Stimulated activated naive CD8-positive, alpha-beta T cell treated with anti-CD3 and anti-CD28 coated beads, Interleukin-15, Interleukin-2, amounts not matched to agents 100 ng/mL and 50 ng/mL, for 24 hours (primary cell): ENCODE results near the gene CD34.
"Not testable (repeated sequence)": the region's sequence is repeated elsewhere in the genome, so short reads cannot be mapped to it uniquely, and the experiment has no call there.

Experiments
- H3K27ac Mint-ChIP-seq: one replicate; pipeline ENCODE4 v1.8.0; 2021; ENCODE audit warnings: mild to moderate bottlenecking, mixed read lengths
- H3K27me3 Mint-ChIP-seq: one replicate; pipeline ENCODE4 v1.8.0; 2021; ENCODE audit warnings: mixed read lengths
- H3K36me3 Mint-ChIP-seq: one replicate; pipeline ENCODE4 v1.8.0; 2021; ENCODE audit warnings: low read depth, mixed read lengths
- H3K4me1 Mint-ChIP-seq: one replicate; pipeline ENCODE4 v1.8.0; 2021; ENCODE audit warnings: low read depth, mixed read lengths
- H3K4me3 Mint-ChIP-seq: one replicate; pipeline ENCODE4 v1.8.0; 2021; ENCODE audit warnings: mild to moderate bottlenecking, mixed read lengths
- H3K9me3 Mint-ChIP-seq: one replicate; pipeline ENCODE4 v1.8.0; 2021; ENCODE audit warnings: mixed read lengths

The CD34 gene

GRCh38 chr1:207944571-207944970 lies 33.6 kb upstream of the CD34 start:
- Mint-ChIP-seq H3K9me3 (no peaks in the 10 kb centered on the region), H3K4me1 (no peaks in the 10 kb centered on the region), H3K27ac (no peak overlapping the region), H3K27me3 (peaks cover 18% of the 10 kb centered on the region), H3K36me3 (no peaks in the 10 kb centered on the region), H3K4me3 (no peak overlapping the region)

DNA sequence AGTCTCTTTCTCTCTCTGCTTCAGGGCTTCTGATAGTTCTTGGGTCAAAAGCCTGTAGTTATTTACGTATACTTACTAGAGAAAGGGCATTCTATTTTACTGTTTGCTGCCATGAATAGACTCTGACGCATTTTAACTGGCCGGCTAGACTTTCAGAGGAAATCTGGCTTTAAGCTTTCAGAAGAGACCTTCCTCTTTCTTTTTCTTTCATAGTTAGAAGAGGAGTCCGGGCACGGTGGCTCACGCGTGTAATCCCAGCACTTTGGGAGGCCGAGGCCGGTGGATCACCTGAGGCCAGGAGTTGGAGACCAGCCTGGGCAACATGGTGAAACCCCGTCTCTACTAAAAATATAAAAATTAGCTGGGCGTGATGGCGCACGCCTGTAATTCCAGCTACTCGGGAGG lies 31.4 kb upstream of the CD34 start:
- peaks cover 21% of the 10 kb centered on the region for H3K27me3 Mint-ChIP-seq
- H3K4me1 Mint-ChIP-seq, H3K4me3 Mint-ChIP-seq, H3K27ac Mint-ChIP-seq, H3K9me3 Mint-ChIP-seq, H3K36me3 Mint-ChIP-seq: not testable (repeated sequence)

- no peak overlapping the region for H3K4me3 Mint-ChIP-seq
- no peaks in the 10 kb centered on the region for H3K9me3 Mint-ChIP-seq
- H3K27ac Mint-ChIP-seq = no peak overlapping the region
- H3K27me3 Mint-ChIP-seq = peaks cover 24% of the 10 kb centered on the region
- no peaks in the 10 kb centered on the region for H3K36me3 Mint-ChIP-seq
- no peaks in the 10 kb centered on the region for H3K4me1 Mint-ChIP-seq
These were observed 30.7 kb upstream of the CD34 start for GRCh38 chr1:207941665-207942064.

DNA sequence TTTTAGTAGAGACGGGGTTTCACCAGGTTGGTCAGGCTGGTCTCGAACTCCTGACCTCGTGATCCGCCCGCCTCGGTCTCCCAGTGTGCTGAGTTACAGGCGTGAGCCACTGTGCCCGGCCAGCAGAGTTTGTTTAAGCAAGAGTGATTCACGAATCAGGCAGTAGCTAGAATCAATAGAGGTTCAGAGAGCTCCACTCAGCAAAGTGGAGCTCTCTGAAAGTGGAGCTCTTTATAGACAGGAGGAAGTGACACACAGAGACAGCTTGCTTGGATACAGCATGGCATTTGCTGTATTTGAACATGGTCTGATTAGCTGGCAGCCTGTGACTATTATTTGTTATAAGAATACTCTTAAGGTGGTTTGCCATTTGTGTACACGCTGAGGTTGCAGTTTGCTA lies 27.1 kb upstream of the CD34 start:
- Mint-ChIP-seq H3K9me3 (no peaks in the 10 kb centered on the region), H3K27me3 (peaks cover 24% of the 10 kb centered on the region), H3K27ac (no peak overlapping the region), H3K4me1 (no peaks in the 10 kb centered on the region), H3K36me3 (no peaks in the 10 kb centered on the region), H3K4me3 (no peak overlapping the region)

DNA sequence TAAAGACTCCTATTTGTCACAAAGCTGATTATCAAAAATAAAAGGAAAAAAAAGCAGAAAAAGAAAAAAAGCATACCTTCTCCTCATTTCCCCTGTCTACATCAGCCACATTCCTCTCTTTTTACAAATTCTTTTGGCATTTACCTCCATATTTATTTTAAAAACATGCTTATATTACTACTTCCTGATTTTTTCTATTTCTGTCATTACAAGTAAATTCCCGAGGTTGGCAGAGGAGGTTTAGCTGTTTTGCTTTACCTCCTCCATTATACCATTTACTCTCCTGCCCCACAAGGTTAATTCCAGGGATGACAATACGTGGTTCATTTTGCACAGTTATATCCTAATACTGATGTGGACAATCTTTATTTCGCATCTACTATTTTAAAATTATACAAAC lies 26.3 kb upstream of the CD34 start:
- Mint-ChIP-seq H3K27me3 (peaks cover 22% of the 10 kb centered on the region), H3K27ac (no peak overlapping the region), H3K4me1 (no peaks in the 10 kb centered on the region), H3K36me3 (no peaks in the 10 kb centered on the region), H3K4me3 (no peak overlapping the region), H3K9me3 (no peaks in the 10 kb centered on the region)

DNA sequence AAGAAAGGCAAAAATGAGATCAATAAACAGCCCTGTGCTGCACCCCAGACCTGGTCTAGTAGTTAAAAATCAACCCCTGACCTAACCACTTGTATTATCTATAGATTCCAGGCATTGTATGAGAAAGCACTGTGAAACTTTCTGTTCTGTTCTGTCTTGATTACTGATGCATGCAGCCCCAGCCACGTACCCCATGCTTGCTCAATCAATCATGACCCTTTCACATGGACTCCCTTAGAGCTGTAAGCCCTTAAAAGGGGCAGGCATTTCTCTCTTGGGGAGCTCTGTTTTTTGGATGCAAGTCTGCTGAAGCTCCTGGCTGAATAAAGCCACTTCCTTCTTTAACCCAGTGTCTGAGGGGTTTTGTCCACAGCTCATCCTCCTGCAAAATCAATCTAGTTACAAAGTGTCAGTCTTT lies 24.2 kb upstream of the CD34 start:
- peaks cover 11% of the 10 kb centered on the region for H3K27me3 Mint-ChIP-seq

DNA sequence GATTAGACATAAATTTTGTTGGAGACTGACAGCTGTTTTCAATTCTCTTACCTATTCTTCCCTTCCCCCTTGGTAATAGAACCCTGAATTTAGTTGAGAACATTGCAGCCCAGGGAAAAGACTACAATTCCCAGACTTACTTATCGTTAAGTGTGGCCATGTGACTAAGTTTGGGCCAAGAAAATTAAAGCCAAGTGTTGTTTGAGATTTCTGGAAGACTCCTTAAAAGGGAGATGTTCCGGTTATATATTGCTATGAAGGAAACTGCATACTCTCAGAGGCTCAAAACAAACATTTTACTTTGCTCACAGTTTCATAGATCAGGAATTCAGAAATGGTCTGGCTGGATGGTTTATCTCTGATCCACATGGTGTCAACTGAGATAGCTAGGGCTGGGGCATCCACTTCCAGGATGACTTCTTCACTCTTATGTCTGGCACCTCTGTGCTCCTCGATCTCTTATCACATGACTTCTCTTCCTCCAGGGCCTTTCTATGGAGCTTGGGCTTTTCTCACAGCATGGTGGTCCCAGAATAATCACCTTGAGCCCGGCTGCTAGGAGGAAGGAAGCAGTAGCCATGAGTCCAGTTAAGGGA lies 22.4 kb upstream of the CD34 start:
- H3K4me3 Mint-ChIP-seq = no peak overlapping the region

More for the DNA sequence above, 24.2 kb upstream of the CD34 start:
- Mint-ChIP-seq H3K9me3 (no peaks in the 10 kb centered on the region), H3K27ac (no peak overlapping the region), H3K4me1 (no peaks in the 10 kb centered on the region), H3K4me3 (no peak overlapping the region), H3K36me3 (no peaks in the 10 kb centered on the region)

GRCh38 chr1:207926984-207927383 lies 16.1 kb upstream of the CD34 start:
- no peak overlapping the region for H3K4me3 Mint-ChIP-seq

More for the DNA sequence above, 22.4 kb upstream of the CD34 start:
- no peak overlapping the region for H3K27ac Mint-ChIP-seq
- H3K4me1 Mint-ChIP-seq = no peaks in the 10 kb centered on the region
- H3K9me3 Mint-ChIP-seq = no peaks in the 10 kb centered on the region
- H3K36me3 Mint-ChIP-seq = no peaks in the 10 kb centered on the region
- H3K27me3 Mint-ChIP-seq = peaks cover 6% of the 10 kb centered on the region

GRCh38 chr1:207925969-207926368 lies 15.0 kb upstream of the CD34 start:
- H3K27me3 Mint-ChIP-seq = peaks cover 18% of the 10 kb centered on the region
- not testable (repeated sequence) for H3K27ac Mint-ChIP-seq, H3K4me3 Mint-ChIP-seq, H3K36me3 Mint-ChIP-seq, H3K9me3 Mint-ChIP-seq, H3K4me1 Mint-ChIP-seq

More at GRCh38 chr1:207926984-207927383, 16.1 kb upstream of the CD34 start:
- Mint-ChIP-seq H3K27me3 (peaks cover 13% of the 10 kb centered on the region), H3K4me1 (no peaks in the 10 kb centered on the region), H3K36me3 (no peaks in the 10 kb centered on the region), H3K9me3 (no peaks in the 10 kb centered on the region), H3K27ac (no peak overlapping the region)

DNA sequence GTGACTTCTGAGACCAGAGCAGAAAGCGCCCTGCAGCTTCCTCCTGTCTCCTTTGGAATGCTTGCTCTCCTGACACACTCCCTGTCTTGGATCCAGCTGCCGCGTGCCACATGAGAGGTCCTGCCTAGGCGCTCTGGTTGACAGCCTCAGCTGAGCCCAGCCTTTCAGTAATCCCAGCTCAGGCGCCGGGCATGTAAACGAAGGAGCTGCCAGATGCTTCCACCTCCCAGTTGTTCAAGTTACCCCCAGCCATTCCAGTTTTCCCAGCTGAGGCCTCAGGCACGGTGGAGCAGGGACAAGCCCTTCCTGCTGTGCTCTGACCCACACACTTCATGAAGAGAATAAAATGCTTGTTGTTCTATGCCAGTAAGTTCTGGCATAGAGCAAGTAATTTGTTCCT lies 14.3 kb upstream of the CD34 start:
- H3K4me3 Mint-ChIP-seq = no peak overlapping the region
- no peaks in the 10 kb centered on the region for H3K4me1 Mint-ChIP-seq
- H3K27me3 Mint-ChIP-seq = peaks cover 18% of the 10 kb centered on the region
- H3K36me3 Mint-ChIP-seq = no peaks in the 10 kb centered on the region
- no peak overlapping the region for H3K27ac Mint-ChIP-seq
- H3K9me3 Mint-ChIP-seq = no peaks in the 10 kb centered on the region

GRCh38 chr1:207923561-207923960 lies 12.6 kb upstream of the CD34 start:
- Mint-ChIP-seq H3K27ac (no peak overlapping the region), H3K4me3 (no peak overlapping the region), H3K4me1 (no peaks in the 10 kb centered on the region), H3K36me3 (no peaks in the 10 kb centered on the region), H3K27me3 (peaks cover 18% of the 10 kb centered on the region), H3K9me3 (no peaks in the 10 kb centered on the region)

DNA sequence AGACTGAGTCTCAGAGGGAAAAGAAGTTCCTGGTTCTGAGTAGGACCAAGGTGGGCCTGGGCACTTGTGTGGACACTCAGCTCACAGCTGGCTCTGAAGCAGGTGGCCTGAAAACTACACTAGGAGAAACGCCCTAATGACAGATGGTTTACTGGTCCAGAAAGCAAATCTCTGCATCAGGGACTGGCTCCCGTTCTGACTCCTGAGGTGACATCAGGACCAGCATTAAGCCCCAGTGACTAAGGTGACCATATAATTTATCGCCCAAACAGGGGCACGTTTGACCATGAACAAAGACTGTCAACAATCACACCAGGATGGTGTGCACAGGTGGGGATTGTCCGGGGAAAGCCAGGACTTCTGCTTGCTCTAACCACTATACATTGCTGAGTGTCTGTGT lies 12.2 kb upstream of the CD34 start:
- peaks cover 20% of the 10 kb centered on the region for H3K27me3 Mint-ChIP-seq
- no peaks in the 10 kb centered on the region for H3K4me1 Mint-ChIP-seq
- H3K4me3 Mint-ChIP-seq = no peak overlapping the region
- no peaks in the 10 kb centered on the region for H3K36me3 Mint-ChIP-seq
- no peak overlapping the region for H3K27ac Mint-ChIP-seq
- H3K9me3 Mint-ChIP-seq = no peaks in the 10 kb centered on the region

DNA sequence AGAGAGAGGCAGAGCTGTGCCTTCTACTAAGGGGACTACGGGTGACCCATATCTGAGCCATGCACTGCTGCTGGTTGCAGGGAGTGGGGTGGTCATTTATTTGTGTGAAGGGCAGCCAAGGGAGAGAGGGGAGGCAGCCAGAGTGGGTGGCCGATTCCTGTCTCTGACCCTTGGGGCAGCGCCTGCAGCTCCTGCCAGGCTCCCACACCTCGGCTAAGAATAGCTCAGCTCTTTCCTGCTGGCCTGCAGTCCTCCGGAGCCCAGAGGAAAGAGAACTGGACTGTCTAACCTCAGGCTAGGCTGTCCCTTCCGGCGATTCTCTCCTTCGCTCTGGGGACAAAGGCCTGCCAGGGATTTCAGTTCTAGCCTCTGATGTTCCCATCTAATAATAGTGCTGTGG lies 11.6 kb upstream of the CD34 start:
- Mint-ChIP-seq H3K27ac (no peak overlapping the region), H3K36me3 (no peaks in the 10 kb centered on the region), H3K27me3 (peaks cover 21% of the 10 kb centered on the region)

GRCh38 chr1:207921321-207921720 lies 10.4 kb upstream of the CD34 start:
- Mint-ChIP-seq H3K27ac (no peak overlapping the region), H3K4me3 (no peak overlapping the region), H3K36me3 (no peaks in the 10 kb centered on the region), H3K9me3 (no peaks in the 10 kb centered on the region), H3K27me3 (peaks cover 21% of the 10 kb centered on the region), H3K4me1 (no peaks in the 10 kb centered on the region)

More for the DNA sequence above, 11.6 kb upstream of the CD34 start:
- Mint-ChIP-seq H3K4me3 (no peak overlapping the region), H3K4me1 (no peaks in the 10 kb centered on the region), H3K9me3 (no peaks in the 10 kb centered on the region)

DNA sequence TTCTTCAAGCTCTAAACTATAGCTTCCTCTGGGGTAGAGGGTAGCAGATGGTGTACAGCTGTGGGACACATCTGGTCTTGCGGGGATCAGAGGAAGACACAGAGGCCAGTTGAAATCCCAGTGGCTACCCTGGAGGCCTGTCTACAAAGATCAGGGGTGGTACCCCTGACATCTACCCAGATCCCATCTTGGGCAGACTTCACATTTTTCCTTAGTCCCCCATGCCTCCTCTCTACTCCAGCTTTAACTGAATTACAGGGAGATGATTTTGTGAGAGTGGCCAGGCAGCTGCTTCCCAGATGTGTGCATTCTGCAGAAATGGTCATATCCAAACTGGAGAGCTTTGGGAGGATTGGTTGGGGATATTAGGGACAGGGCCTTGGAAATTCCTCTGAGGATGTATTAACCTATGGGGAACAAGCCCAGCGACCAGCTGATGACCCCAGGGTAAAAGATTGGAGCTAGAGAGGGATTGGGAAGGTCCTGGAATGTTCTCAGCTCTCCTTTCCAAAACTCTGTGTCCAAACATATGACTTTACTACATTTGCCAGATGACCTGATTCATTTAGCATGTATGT lies 9.6 kb upstream of the CD34 start:
- H3K4me1 Mint-ChIP-seq = no peaks in the 10 kb centered on the region
- no peaks in the 10 kb centered on the region for H3K36me3 Mint-ChIP-seq
- H3K4me3 Mint-ChIP-seq = no peak overlapping the region
- no peak overlapping the region for H3K27ac Mint-ChIP-seq
- no peaks in the 10 kb centered on the region for H3K9me3 Mint-ChIP-seq
- peaks cover 21% of the 10 kb centered on the region for H3K27me3 Mint-ChIP-seq

- peaks cover 22% of the 10 kb centered on the region for H3K27me3 Mint-ChIP-seq
These were observed 8.7 kb upstream of the CD34 start for GRCh38 chr1:207919523-207920170.

More at GRCh38 chr1:207919523-207920170, 8.7 kb upstream of the CD34 start:
- Mint-ChIP-seq H3K4me1 (no peaks in the 10 kb centered on the region), H3K36me3 (no peaks in the 10 kb centered on the region), H3K4me3 (no peak overlapping the region), H3K27ac (no peak overlapping the region), H3K9me3 (no peaks in the 10 kb centered on the region)
